HG03565 (cell line): Measurements from ENCODE around the gene GLB1L.
"Not testable (repeated sequence)": the region's sequence is repeated elsewhere in the genome, so short reads cannot be mapped to it uniquely, and the experiment has no call there.

Experiments
- ATAC-seq: cut with Tn5 transposase; IDR thresholded peaks from one replicate; pipeline ENCODE4 v1.9.1; 2021; ENCODE audit warnings: mild to moderate bottlenecking, moderate library complexity; ENCODE audit not compliant: unreplicated experiment

The GLB1L gene

GRCh38 chr2:219209236-219210195 is 35.7 kb downstream of the GLB1L start:
- no peak for ATAC-seq

DNA sequence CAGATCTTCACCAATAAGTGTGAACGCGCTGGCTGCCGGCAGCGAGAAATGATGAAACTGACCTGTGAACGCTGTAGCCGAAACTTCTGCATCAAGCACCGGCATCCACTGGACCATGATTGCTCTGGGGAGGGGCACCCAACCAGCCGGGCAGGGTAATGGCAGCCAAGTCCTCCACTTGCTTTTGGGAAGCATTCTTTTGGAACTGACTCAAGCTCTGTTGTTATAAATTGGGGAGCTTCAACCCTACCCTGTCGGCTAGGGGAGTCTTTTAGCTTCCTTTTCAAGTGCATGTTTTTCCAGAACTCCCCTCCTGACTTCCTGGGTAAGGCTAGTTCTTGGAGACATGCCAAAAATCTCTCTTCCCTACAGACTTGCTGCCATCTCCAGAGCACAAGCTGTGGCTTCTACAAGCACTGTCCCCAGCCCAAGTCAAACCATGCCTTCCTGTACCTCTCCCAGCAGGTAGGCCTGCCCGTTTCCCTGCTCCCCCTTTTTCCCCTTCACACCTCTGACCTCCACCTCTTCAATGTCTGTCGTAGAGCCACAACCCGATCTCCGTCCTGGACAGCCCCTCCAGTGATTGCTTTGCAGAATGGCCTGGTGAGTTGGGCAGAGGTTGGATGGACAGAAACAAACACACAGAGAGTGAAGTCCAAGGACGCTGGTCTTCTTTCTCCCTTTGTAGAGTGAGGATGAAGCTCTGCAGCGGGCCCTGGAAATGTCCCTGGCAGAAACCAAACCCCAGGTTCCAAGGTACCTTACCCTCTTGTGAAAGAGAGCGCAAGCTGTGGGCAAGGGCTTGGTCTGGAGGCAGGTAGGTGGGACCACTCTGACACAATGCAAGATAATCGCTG is 37.1 kb downstream of the GLB1L start:
- no peak for ATAC-seq

DNA sequence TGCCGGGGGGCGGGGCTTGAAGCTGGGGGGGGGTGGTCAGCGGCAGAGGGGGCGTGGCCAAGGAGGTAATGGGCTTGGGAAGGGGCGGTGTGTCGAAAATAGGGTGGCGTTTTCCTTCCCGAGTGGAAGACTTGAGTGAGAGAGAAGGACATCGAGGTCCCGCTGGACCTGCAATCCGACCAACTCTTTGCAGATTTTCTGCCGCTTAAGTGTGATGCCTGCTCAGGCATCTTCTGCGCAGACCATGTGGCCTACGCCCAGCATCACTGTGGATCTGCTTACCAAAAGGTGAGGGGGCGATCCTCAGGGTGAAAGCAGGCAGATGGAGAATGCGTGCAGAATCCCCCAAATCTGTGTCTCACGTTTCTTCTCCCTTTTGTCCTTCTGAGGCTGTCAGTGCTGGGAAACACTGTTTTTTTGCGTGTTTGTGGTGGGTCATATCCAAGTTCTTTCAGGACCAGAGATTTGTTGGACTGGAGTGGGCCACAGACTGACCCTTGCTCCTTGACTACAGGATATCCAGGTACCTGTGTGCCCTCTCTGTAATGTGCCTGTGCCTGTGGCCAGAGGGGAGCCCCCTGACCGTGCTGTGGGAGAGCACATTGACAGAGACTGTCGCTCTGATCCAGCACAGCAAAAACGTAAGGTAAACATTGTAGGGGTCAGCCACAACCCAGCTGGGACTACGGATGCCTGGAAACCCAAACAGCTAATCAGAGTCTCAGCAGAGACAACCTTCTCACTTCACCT is 37.9 kb downstream of the GLB1L start:
- ATAC-seq, result no peak

DNA sequence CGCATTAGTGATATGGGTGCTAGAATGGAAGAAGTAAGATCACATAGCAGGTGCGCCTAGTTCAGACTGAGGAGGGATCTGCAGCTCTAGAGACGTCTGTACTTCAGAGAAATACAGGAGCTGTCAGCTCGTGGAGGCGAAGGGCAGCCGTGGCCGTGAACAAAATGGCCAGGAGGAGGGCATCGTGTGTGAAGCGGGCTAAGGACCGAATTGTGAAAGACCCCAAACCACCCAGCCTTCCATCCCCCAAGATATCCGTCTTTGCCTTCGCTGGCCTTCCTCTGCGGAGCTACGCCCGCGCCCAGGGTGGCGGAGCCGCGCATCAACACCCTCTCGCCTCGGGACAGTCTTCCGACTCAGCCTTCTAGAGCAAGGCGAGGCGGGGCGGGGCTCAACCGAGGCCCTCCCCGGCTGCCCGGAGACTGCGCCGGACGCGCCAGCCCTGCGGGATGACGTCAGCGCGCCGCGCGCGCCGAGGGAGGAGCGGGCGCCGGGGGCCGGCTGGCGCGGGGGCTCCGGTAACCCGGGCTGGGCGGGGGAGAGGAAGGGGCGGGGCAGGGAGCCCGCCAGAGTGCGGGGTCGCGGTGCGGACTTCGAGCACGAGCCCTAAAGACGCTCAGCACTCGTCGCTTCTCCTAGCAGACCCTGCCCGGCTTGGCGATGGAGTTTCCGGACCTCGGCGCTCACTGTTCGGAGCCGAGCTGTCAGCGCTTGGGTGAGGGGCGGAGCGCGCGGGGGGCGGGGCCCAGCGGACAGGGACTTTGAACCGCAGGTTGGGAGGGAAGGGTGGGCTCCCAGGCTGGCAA is 38.7 kb downstream of the GLB1L start, which contains the start of gene ZFAND2B:
Gene ZFAND2B (plus strand): TSS at position 455 of the 806 bp plus-strand sequence. CDS start 206 bp downstream, at position 661.
- ATAC-seq, result peak; percentile 95

- ATAC-seq, result no peak
These were observed 39.3 kb downstream of the GLB1L start for GRCh38 chr2:219205981-219206327.

GRCh38 chr2:219205165-219205538 is 40.1 kb downstream of the GLB1L start:
- ATAC-seq, result no peak

DNA sequence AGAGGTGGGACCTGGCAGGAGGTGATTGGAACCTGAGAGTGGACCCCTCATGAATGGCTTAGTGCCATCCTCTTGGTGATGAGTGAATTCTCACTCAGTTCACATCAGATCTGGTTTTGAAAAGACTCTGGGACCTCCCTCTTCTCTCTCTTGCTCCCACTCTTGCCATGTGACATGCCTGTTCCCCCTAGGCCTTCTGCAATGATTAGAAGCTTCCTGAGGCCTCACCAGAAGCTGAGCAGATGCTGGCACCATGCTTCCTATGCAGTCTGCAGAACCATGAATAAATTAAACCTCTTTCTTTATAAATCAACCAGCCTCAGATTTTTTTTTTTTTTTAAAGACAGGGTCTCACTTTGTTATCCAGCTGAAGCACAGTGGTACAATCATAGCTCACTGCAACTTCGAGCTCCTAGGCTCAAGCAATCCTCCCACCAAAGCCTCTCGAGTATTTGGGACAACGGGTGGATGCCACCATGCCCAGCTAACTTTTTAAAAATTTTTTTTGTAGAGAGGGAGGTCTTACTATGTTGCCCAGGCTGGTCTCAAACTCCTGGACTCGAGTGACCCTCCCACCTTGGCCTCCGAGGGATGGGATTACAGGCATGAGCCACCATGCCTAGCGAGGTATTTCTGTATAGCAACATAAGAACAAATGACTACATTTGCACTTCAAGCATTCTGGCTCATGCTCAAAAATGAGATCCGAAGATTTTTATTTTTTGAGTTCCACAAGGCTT is 40.6 kb downstream of the GLB1L start:
- ATAC-seq, result no peak

- ATAC-seq, result not testable (repeated sequence)
These were observed 43.9 kb downstream of the GLB1L start for GRCh38 chr2:219201331-219201730.

- not testable (repeated sequence) for ATAC-seq
These were observed 44.5 kb downstream of the GLB1L start for GRCh38 chr2:219200502-219201326.

- no peak for ATAC-seq
These were observed 45.6 kb downstream of the GLB1L start for GRCh38 chr2:219199470-219200211.

GRCh38 chr2:219198974-219199373 is 46.3 kb downstream of the GLB1L start:
- no peak for ATAC-seq

GRCh38 chr2:219197388-219197787 is 47.9 kb downstream of the GLB1L start:
- no peak for ATAC-seq

DNA sequence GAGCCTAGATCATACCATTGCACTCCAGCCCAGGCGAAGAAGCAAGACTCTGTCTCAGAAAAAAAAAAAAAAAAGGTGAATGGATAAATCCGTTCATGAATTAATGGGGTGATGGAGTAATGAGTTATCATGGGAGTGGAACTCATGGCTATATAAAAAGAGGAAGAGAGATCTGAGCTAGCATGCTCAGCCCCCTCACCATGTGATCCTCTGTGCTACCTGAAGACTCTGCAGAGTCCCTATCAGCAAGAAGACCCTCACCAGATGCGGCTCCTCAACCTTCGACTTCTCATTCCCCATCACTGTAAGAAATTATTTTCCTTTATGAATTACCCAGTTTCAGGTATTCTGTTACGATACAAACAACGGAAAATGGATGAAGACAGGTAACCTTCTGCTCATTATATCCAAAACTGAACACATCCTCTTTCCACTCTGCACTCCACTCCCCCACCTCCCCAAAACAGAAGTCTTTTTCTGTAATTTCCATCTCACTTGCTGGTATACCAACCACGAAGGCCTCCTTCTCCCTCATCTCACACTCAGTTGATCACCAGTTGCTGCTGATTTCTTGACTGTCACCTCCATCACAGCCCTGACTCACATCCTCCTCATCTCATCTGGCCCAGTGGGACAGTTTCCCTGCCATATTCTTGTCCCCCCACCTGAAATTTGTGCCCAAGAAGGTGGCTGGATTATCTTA is 58.3 kb downstream of the GLB1L start:
- ATAC-seq, result no peak
